Measurements from ENCODE around the gene SETD1B.
"Not testable (repeated sequence)": the region's sequence is repeated elsewhere in the genome, so short reads cannot be mapped to it uniquely, and the experiment has no call there.

SETD1B gene

DNA sequence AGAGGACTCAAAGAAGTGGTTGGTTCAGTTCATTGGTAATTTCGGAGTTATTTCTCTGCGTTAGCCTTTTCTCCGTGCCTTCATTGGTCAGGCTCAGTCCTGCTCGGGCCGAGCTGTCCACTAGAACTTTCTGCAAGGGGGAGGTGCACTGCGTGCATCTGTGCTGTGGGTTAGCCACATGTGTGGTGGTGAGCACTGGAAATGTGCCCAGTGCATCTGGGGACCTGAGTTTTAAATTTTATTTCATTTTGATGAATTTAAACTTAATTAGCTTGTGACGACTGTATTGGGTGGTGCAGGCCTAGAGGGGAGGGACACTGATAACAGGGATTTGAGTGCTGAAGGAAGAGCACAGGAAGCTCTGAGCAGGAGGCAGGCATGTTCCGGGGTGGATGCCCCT is 24.5 kb downstream of the SETD1B start:
- no peak for DNase-seq

GRCh38 chr12:121828826-121829225 is 25.0 kb downstream of the SETD1B start:
- DNase-seq, result no peak

DNA sequence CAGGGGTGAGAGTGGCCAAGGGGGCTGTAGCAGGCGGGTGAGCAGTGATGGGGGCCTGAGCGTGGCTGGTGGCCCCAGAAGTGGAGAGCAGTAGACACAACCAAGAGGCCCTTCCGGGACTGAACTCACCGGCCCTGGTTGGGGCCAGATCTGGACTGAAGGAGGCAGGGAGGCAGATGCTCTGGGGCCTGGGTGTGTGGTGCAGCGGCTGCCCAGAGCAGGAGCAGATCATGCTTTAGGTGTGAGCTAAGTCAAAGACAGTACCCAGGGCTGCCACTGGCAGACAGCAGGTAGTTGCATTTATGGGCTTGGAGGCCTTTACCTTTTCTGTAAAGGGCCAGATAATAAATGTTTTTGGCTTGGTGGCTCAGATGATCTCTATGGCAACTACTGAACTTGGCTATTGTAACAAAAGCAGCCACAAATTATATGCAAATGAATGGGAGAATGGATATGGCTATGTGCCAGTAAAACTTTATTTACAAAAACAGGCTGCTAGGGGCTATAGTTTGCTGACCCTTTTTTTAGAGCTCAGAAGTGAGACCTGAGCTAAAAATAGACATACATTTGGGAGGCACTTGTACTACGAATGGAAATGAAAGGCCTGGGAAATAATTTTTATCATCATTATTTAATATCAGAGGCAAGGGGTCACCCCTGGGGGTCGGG is 25.6 kb downstream of the SETD1B start:
- no peak for DNase-seq

- DNase-seq, result no peak
These were observed 26.3 kb downstream of the SETD1B start for GRCh38 chr12:121830134-121830533.

- no peak for DNase-seq
These were observed 26.9 kb downstream of the SETD1B start for GRCh38 chr12:121830588-121831265.

DNA sequence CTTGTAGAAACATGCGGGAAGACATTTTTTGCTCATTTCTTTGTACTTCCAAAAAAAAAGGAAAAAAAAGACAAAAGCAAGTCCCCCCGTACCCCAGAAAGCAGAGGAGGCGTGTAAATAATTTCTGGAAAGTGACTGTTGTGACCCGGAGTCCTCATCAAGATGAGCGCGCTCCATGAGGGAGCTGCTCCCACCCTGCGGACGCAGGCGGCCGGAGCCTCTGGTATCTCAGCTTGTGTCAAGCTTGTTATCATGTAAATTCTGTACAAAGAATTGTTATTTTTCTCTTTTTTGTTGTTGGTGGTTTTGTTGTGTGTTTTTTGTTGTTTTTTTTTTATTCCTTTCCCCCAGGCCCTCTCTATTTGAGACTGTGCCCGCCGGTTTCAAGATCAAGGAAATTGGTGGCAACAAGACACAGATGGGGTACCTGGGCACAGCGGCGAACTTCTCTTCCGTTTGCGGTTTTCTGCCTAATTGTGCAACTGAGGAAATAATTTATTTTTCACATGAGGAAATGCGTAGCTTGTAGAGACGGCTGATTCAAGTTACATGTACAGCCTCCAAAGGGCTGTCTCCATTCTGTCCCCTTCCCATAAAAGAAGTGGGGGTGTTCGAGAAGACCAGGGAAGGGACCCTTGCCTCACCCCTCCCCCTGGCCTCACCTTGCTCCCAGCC is 27.9 kb downstream of the SETD1B start:
- no peak for DNase-seq

GRCh38 chr12:121837680-121838079 is 33.9 kb downstream of the SETD1B start:
- no peak for DNase-seq

- no peak for DNase-seq
These were observed 34.3 kb downstream of the SETD1B start for GRCh38 chr12:121838126-121838525.

- peak; percentile 99 for DNase-seq
These were observed 35.5 kb downstream of the SETD1B start for GRCh38 chr12:121839106-121839992.

DNA sequence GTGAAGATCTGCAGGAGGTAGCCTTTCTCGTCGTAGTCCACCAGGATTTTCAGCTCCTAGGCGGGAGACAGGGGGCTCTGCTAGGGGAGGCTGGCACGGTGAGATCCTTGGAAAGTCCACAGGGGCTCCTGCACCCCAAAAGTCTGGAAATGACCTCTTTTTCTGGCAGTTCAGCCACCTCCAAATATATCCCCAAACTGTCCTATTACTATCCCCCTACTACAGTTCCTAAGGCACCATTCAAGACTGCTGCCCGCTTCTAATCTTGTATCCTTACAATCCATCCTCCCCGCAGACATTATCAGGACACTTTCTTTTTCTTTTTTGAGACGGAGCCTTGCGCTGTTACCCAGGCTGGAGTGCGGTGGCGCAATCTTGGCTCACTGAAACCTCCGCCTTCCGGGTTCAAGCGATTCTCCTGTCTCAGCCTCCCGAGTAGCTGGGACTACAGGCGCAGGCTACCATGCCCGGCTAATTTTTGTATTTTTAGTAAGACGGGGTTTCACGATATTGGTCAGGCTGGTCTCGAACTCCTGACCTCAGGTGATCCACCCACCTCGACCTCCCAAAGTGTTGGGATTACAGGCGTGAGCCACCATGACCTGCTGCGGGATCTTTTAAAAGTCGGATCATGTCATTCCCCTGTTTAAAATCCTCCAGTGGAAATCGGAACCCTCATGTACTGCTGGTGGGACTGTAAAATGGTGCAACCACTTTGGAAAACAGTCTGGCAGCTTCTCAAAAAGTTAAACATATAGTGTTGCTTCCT is 36.4 kb downstream of the SETD1B start:
- no peak for DNase-seq

DNA sequence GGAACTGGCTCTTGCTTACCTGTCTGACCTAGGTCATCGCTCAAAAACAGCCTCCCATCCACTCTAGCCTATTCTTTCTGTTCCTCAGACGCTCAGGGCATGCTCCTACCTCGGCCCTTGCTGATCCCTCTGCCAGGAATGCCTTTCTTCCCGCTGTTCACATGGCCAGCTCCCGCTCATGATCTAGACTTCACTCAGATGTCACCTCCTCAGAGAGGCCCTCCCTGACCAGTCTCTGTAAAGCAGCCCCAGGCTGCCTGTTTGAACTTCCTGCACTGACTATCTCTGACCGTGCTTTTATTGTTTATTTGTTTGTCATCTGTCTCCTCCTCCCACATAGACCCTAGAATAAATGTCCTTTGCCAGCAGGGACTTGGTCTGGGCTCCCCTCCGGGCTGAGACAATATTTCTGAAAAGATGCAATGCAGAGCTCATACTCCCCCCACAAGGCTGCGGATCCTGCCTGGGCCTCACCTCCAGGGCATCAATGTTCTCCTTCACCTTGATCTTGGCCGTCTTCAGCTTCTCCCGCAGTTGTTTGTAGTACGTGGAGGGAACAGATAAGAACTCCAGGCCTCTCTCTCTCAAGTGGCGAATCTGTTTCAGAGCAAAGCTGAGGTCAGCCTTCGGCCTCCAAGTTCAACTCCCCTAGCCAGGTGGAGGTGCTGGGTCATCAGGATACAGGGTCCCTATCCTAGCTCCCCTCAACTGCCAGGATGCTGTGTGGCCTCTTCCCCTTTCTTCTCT is 39.6 kb downstream of the SETD1B start:
- DNase-seq, result no peak

DNA sequence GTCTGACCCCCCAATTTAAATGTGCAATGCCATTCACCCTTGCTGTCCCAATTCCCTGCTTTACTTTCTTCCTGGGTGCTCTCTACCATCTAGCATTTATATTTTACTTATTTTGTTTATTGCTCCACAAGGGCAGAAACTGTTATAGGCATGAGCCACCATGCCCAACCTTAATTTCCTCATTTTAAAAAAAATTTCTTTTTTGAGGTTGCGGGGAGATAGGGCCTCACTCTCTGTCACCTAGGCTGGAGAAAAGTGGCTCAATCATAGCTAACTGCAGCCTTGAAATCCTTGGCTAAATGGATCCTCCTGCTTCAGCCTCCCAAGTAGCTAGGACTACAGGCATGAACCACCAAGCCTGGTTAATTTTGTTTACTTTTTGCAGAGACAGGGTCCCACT is 41.9 kb downstream of the SETD1B start:
- no peak for DNase-seq

- no peak for DNase-seq
These were observed 45.4 kb downstream of the SETD1B start for GRCh38 chr12:121849211-121849610.

DNA sequence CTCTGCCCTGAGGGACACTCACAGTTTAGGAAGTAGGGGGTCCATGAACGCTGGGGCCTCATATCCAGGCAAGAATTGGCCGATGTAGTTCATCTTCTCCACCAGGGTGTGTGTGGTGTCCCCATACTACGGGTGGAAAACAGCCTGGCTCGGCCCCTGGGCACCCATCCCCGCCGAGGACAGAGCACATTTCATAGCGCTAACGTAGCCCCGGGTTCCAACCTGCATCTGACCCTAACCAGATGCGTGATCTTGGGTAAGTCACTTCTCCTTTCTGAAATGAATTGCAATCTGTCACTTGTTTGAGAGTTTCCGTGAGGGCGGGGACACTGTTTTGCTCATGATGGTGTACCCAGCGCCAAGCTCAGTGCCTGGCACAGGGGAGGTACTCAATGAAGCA is 45.9 kb downstream of the SETD1B start:
- DNase-seq, result no peak

- not testable (repeated sequence) for DNase-seq
These were observed 48.6 kb downstream of the SETD1B start for GRCh38 chr12:121852392-121852791.

- DNase-seq, result no peak
These were observed 53.8 kb downstream of the SETD1B start for GRCh38 chr12:121857322-121858246.

DNA sequence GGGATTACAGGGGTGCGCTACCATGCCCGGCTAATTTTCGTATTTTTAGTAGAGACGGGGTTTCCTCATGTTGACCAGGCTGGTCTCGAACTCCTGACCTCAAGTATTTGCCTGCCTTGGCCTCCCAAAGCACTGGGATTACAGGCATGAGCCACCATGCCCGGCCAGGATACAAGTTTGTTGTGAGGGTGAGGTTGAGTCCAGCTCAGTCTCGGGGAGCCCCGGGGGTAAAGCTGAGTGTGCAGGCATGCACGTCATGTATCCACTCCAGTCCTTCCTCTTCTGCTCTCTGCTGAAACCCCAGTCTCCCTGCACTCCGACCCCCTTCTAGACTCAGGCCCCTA is 54.5 kb downstream of the SETD1B start:
- DNase-seq, result no peak

DNA sequence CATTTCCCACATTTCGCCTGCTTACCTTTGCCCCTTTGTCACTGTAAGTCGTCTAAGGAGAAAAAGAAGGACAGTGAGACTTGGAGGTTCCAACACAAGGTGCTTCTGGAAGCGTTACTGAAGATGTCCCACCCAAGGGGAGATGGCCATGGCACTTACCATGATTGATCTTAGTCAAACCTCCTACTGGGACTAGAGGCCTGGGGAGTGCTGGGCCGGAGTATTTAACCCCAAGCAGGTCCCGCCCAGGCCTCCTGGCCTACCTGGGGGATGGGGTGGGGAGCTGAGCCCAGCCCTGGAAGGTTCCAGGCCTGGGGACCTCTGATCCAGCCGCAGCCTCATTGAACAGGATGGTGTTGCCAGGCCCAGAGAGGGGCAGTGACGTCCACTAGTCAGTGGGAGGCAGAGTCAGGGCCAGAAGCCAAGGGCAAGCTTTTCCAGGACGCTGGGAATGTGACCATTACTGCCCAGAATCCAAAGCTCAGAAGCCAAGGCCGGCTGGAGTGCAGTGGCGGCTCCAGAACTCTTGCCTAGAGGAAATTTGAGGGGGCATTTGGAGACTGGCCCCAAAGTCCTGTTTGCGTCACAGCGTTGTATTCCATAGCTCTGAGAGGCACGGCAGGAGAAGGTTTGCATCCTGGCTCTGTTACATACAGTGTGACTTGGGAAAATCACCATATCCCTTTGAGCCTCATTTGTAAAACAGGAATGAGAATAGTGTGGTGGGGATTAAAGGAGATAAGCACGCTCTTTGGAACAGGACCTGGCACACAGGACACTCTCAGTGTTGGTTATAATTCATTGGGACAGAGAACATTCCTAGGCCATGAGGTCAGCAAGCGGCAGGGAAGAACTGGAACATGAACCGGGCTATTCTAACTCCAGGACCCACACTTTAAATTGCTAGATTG is 55.1 kb downstream of the SETD1B start, which contains the start of gene HPD:
Gene HPD (minus strand): TSS at position 198 of the 911 bp plus-strand sequence. CDS start 36 bp downstream, at position 162.
- no peak for DNase-seq

DNA sequence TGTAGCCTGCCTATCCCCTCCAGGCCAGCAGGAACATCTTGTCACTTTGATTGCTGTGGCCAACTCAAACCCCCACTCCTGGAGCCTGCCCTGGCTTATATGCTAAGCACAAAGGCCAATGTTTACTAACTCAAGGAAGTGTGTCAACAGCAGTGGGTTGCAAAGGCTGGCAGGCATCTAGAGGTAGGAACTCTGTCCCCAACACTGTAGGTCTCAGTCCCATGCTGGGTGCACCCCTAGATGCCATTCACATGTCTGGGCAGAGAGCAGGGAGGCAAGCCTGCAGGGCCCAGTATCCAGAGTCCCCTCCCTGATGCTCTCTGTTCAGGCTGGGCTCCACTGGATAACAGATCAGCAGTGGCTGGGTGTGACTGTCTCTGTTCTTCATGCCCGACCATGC is 56.4 kb downstream of the SETD1B start:
- no peak for DNase-seq
